ENCODE measurements around the gene ACACA.

DNA sequence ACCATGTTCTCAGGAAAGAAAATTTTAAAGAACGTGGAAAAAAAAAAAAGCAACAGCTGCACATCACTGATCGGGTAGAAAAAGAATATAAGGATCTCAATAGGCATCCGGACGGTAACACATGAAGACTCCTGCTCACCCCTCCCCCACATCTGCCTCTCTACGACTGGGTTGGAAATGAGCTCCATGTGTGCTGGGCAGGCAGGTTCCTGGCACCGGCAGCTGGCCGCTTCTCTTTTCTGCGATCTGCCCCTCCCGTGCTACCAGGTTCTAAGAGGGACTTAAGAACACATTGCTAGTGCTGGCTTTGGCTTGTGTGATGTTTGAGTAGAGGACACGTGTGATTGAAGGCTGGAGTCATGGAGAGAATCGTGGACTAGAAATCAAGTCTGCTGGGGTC is 342.4 kb downstream of the ACACA start:
- TF ChIP-seq CTCF (IDR thresholded peaks at IDR 0.05 in 2 of 3, conservative IDR thresholded peaks at IDR 0.05 in 1 of 3; ENCODE audit: insufficient read depth in 2 of 3, low read depth in 1 of 3, low read length in 3 of 3), result no peak
- no peak for TF ChIP-seq POLR2AphosphoS2 (IDR thresholded peaks at IDR 0.05; ENCODE audit: low read length)
- no peak for TF ChIP-seq MXI1 (IDR thresholded peaks at IDR 0.05; ENCODE audit: low read depth, low read length)
- TF ChIP-seq, protein P1, sequence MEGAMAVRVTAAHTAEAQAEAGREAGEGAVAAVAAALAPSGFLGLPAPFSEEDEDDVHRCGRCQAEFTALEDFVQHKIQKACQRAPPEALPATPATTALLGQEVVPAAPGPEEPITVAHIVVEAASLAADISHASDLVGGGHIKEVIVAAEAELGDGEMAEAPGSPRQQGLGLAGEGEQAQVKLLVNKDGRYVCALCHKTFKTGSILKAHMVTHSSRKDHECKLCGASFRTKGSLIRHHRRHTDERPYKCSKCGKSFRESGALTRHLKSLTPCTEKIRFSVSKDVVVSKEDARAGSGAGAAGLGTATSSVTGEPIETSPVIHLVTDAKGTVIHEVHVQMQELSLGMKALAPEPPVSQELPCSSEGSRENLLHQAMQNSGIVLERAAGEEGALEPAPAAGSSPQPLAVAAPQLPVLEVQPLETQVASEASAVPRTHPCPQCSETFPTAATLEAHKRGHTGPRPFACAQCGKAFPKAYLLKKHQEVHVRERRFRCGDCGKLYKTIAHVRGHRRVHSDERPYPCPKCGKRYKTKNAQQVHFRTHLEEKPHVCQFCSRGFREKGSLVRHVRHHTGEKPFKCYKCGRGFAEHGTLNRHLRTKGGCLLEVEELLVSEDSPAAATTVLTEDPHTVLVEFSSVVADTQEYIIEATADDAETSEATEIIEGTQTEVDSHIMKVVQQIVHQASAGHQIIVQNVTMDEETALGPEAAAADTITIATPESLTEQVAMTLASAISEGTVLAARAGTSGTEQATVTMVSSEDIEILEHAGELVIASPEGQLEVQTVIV (CRISPR knock-in tag; IDR thresholded peaks at IDR 0.05; ENCODE audit: borderline replicate concordance), result no peak
- no peak for TF ChIP-seq MLLT1 (IDR thresholded peaks at IDR 0.05)
- TF ChIP-seq FOXA1 (IDR thresholded peaks at IDR 0.05; ENCODE audit: borderline replicate concordance), result no peak
- TF ChIP-seq ZFP36 (IDR thresholded peaks at IDR 0.05; ENCODE audit: low read depth, low read length, partially characterized antibody), result no peak
- TF ChIP-seq NFXL1 (CRISPR knock-in tag; IDR thresholded peaks at IDR 0.05), result no peak
- no peak for TF ChIP-seq ELF4 (CRISPR knock-in tag; IDR thresholded peaks at IDR 0.05)

All from K562 (cell line).